ENCODE results near the gene DGCR6L. TPM values are rescaled to one million over a fixed set of nuclear protein-coding genes. Genes with fewer than 3 reads are reported as not detected.
"Not testable (repeated sequence)": the region's sequence is repeated elsewhere in the genome, so short reads cannot be mapped to it uniquely, and the experiment has no call there.

Gene DGCR6L
- polyA plus RNA-seq, 3 donors, result 43.8 to 52.2 (median 45.6) TPM

- not testable (repeated sequence) for DNase-seq (ENCODE audit: low read depth in 3 of 3, low spot score in 2 of 3)
Measured at GRCh38 chr22:20278726-20279490, 41.0 kb downstream of the DGCR6L start.

- DNase-seq (ENCODE audit: low read depth in 3 of 3, low spot score in 2 of 3), result not testable (repeated sequence)
Measured at GRCh38 chr22:20277936-20278635, 41.8 kb downstream of the DGCR6L start.

- DNase-seq (ENCODE audit: low read depth in 3 of 3, low spot score in 2 of 3), result no peak
Measured at GRCh38 chr22:20276468-20276867, 43.4 kb downstream of the DGCR6L start.

GRCh38 chr22:20275836-20276235, 44.0 kb downstream of the DGCR6L start:
- no peak for DNase-seq (ENCODE audit: low read depth in 3 of 3, low spot score in 2 of 3)

DNA sequence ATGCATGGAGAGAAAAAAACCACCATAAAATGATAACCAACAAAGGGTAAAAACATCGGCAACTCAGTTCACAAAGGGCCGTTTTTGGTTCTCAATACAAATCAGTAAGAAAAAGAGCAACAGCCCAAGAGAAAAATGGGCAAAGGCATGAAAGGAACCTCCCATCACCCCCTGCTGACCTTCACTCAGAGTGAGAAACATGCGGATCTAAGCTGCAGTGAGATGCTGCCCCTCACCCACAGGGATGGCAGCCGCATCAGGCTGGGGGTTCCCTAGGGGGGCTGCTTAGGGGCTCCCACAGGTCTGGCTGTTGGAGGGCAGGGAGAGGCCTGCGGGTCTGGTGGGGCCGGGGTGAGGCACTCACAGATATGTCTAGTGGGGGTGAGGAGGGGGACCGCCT, 44.5 kb downstream of the DGCR6L start:
- DNase-seq (ENCODE audit: low read depth in 3 of 3, low spot score in 2 of 3), result not testable (repeated sequence)

- DNase-seq (ENCODE audit: low read depth in 3 of 3, low spot score in 2 of 3), result not testable (repeated sequence)
Measured at GRCh38 chr22:20274374-20274773, 45.5 kb downstream of the DGCR6L start.

- DNase-seq (ENCODE audit: low read depth in 3 of 3, low spot score in 2 of 3), result no peak
Measured at GRCh38 chr22:20273758-20274181, 46.1 kb downstream of the DGCR6L start.

GRCh38 chr22:20272700-20273099, 47.2 kb downstream of the DGCR6L start:
- no peak for DNase-seq (ENCODE audit: low read depth in 3 of 3, low spot score in 2 of 3)

- DNase-seq (ENCODE audit: low read depth in 3 of 3, low spot score in 2 of 3), result no peak
Measured at GRCh38 chr22:20272174-20272573, 47.7 kb downstream of the DGCR6L start.

- DNase-seq (ENCODE audit: low read depth in 3 of 3, low spot score in 2 of 3), result no peak
Measured at GRCh38 chr22:20271114-20271994, 48.5 kb downstream of the DGCR6L start.

- DNase-seq (ENCODE audit: low read depth in 3 of 3, low spot score in 2 of 3), result not testable (repeated sequence)
Measured at GRCh38 chr22:20270190-20271113, 49.4 kb downstream of the DGCR6L start.

GRCh38 chr22:20269673-20270072, 50.2 kb downstream of the DGCR6L start:
- DNase-seq (ENCODE audit: low read depth in 3 of 3, low spot score in 2 of 3), result not testable (repeated sequence)

DNA sequence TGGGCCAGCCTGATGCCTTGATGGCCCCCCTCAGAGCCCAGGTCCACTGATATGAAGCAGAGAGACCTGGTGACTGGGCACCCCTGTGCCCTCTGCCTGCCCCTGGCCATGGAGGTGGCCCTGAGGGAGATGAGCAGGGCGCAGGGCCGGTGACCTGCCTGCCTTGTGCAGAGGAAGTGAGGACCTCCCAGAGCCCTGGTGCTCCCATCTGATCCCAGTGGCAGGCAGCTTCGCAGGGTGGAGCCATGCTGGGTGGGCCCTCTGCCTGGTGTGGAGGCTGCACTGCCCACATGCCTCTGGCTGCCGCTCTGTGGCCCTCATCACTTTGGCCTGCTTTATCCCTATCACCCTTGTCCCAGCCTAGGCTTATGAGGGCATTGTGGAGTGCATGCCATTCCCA, 50.7 kb downstream of the DGCR6L start:
- DNase-seq (ENCODE audit: low read depth in 3 of 3, low spot score in 2 of 3), result not testable (repeated sequence)

GRCh38 chr22:20268279-20269012, 51.4 kb downstream of the DGCR6L start, which contains the start of gene RTN4R:
TSS of gene RTN4R (minus strand) at chr22:20268318. CDS start at chr22:20268092, 226 bp downstream.
- DNase-seq (ENCODE audit: low read depth in 3 of 3, low spot score in 2 of 3), result no peak

DNA sequence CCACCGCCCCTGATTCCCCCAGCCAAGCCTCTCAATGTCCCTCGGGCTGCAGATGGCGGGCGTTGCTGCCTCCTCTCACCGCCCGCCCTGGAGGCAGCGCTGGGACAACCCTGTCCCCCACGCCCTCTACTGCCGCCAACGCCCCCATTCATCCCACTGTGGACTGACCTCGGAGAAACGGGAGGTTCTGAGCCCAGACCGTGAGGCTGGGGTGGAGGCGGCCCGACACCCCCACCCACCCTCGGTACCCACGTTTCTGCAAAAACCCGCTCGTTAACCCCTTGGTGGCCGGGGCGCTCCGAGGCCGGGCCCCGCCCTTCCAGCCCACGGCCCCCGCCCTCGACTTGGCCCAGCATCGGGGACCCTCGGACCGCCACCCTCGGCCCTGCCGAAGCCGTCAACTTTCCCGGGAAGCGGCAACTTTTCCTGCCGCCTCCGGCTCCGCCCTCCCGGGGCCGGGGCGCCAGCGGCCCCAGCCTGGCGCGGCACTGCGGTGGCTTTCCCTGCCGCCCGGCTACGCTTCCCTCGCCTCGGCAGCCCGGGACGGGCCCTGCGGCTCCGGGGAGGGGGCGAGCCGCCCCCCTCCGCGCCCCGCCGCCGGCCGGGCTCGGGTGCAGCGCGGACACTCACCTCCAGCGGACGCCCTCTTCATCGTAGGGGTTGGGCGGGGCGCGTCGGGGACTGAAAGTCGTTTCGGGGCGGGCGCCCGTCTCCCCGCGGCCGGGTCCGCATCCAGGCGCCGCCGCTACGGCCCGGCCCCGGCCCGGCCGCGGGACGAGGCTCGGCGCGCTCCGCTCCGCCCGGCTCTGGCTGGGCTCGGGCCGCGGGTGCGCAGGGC, 52.2 kb downstream of the DGCR6L start:
- no peak for DNase-seq (ENCODE audit: low read depth in 3 of 3, low spot score in 2 of 3)

DNA sequence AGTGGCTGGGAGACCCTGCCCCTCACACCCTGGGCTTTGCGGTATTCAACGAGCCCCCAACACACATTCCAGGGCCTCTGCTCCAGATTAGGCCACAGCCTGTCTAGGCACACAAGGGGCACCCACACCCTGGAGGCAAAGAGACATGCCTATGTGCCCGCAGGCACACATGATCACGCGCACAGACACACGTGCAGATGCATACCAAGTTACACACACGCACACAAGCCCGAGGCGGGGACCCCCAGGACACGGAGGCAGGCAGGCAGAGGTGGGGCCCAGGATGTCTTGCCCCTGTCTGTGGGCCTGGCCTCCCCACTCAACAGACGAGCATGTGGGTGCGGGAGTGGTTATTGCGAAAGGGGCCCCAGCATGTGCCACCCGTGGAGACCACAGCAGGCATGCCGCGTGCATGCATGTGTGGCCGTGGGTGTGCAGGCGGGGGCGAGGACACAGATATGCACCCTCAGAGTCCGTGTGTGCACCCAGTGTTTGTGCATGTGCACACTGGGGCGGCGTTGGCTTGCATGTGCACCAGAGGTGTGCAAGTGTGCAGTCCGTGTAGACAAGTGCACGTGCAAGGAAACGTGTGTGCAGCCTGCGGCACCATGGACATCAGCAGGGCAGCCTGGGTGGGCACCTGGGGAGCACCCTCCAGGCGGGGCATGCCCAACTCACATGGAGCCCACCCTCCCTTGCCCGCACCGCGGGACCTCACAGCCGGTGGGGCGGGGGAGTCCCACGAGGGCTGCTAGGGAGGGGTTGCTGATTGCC, 53.0 kb downstream of the DGCR6L start:
- DNase-seq (ENCODE audit: low read depth in 3 of 3, low spot score in 2 of 3), result not testable (repeated sequence)

Data from right renal cortex interstitium (tissue), 3 donors.